Stromal cell of bone marrow (primary cell): Measurements from ENCODE around the gene PLEKHM3.
"Not testable (repeated sequence)": the region's sequence is repeated elsewhere in the genome, so short reads cannot be mapped to it uniquely, and the experiment has no call there.

Experiments used
- DNase-seq: peaks from one replicate; pipeline ENCODE4 v3.0.0-alpha.2; 2012; ENCODE audit warnings: low read depth

PLEKHM3 gene

GRCh38 chr2:208037564-208038487 lies 12.5 kb upstream of the PLEKHM3 start:
- no peak for DNase-seq

GRCh38 chr2:208036357-208036756 lies 11.0 kb upstream of the PLEKHM3 start:
- DNase-seq, result no peak

DNA sequence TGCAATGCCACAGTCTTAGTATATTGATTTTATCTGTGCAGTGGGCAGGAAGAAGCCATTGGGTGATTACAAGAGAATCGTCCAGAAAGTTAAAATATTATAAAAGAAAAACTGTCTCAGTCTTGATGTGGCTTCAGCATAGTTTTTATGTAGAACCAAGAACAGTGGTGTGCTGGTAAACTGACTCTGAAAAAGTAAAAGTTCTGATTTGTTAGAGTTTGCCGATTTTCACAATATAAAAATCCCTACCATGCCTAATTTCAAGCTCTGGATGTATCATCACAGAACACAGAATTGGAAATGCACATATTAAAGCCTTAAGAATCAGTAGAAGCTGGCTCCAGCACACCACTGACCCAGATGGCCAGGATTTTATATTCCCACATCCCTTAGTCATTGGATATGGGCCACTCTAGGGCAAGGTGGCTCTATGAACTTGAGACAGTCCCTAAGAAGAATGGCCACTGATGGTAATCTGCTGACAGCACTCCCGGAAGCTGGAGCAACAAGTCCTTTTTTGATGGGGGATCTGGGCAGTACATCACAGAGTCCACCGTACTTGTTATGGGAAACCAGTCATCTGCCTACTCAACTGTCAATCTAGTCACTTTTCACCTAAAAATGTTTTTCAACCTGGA lies 9.3 kb upstream of the PLEKHM3 start:
- no peak for DNase-seq

- DNase-seq, result no peak
Observed at GRCh38 chr2:208033701-208034502, 8.6 kb upstream of the PLEKHM3 start.

DNA sequence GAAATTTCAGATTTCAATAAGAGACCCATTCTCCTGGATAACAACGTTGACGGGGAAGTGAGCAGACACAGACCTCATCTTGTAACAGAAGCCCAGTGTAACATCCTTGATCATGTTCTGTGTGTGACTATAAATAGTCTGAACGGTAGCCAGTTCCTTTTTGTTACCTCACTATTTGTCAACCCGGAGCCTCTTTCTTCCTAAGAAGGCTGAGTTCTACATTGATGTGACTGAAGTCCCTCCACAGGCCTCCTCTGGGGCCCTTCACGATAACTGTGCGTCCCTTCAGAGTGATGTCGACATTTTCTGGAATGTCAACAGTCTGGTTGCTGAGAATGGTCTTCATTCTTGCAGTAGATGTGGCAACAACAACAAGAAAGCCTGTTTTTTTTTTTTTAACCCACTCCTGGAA lies 6.3 kb upstream of the PLEKHM3 start:
- no peak for DNase-seq

DNA sequence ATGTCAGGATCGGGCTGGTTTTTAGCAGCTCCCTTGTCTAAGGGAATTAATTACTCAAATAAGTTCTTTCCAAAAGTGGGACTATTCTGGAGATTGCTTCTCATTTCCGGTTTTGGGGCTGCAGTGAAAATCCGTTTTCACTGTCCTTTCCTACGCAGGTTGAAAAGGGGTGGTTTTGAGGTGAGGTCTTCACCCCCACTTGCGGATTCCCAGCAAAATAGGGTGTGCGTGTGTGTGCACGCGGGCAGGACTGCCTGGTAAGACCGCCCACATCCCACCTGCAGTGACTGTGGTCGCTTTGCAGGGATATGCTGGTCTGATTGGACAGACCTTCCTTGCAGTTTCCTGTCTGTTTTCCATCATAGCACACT lies 472 bp upstream of the PLEKHM3 start:
- DNase-seq, result no peak

GRCh38 chr2:208024091-208024490 lies 1.2 kb downstream of the PLEKHM3 start:
- no peak for DNase-seq

GRCh38 chr2:208020253-208020652 lies 5.1 kb downstream of the PLEKHM3 start:
- no peak for DNase-seq

- not testable (repeated sequence) for DNase-seq
Observed at GRCh38 chr2:208018124-208018712, 7.1 kb downstream of the PLEKHM3 start.

- no peak for DNase-seq
Observed at GRCh38 chr2:208017721-208018120, 7.6 kb downstream of the PLEKHM3 start.

DNA sequence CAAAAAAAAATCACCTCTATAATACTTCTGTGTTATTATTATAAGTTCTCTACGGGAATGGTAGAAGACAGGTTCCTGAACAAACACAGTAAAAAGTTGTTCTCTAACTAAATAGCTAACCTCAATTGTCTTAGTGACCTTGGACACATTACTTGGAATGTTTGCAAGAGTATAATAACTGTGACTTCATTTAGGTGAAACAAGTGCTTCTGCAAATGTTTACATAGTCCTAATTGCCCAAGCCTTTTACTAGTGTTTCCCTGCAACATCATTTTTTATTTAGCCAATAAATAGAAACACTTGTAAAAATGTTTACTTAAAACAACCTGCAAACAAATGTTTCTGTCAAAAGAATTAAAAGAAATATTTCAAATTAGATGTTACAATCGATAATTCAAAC lies 9.9 kb downstream of the PLEKHM3 start:
- DNase-seq, result no peak

DNA sequence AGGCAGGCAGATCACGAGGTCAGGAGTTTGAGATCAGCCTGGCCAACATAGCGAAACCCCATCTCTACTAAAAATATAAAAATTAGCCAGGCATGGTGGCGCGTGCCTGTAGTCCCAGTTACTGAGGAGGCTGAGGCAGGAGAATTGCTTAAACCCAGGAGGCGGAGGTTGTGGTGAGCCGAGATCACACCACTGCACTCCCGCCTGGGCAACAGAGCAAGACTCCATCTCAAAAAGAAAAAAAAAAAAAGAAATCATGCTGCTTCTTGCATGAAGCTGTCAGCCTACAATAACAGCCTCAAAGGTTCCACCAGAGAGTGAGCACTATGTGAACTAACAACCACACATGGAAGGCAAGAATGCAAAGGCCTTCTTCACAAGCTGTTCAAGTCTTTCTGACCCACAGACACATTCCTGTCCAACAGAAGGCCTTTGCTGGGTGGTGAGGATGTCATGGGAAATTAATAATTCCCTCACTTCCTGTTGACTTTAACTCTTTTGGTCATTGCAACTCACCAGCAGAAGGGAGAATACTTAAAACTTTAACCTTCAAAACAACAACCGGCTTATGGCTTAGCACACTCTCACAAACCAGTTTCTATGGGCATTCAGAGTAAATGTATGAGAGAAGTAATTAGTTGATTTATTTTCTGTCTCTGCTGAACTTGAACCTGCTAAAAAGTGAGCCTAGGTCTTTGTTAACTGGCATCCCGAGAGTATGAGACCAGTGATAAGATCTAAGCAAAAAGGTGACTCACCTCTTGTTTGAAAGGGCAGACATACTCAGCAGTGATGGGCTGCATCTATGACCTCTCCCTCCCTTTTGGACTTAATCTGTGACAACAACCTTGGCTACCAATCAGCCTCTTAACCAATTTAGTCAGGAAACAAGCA lies 11.8 kb downstream of the PLEKHM3 start:
- no peak for DNase-seq

- DNase-seq, result no peak
Observed at GRCh38 chr2:208012449-208012848, 12.9 kb downstream of the PLEKHM3 start.

DNA sequence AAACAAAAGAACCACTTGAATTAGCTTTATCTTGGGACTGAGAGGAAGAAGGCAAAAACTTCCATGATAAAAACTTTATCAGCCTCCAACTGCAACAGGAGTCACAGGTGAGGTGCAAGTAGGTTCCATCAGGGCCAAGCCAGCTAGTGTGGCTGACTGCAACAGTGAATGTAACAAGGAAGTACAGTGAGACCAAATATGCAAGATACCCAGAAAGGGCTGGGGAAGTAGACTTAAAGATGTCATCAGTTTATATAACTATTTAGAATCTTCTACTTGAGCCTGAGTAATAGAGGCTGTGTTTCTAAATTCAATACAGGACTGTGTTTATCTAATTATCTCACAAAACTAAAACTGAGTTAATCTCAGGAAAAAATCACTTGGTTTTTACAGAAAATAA lies 14.8 kb downstream of the PLEKHM3 start:
- no peak for DNase-seq

DNA sequence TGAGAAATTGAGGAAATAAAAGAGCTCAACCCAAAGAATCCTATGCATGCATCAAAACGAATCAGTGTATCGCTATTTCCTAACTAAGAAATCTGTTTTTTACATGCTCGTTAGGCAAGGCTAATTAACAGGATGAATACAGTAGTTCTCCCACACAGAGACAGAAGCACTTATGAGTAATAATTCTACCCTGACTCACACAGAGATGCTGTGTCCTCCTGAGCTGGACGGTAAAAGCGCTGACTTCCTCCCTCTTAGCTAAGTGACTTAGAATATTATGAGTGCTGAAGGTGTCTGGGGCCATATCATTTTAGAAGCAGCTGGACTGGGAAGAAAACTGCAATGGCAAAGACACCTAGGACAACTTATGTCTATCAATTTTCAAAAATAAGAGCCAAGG lies 18.5 kb downstream of the PLEKHM3 start:
- no peak for DNase-seq

GRCh38 chr2:208006337-208006736 lies 19.0 kb downstream of the PLEKHM3 start:
- no peak for DNase-seq

- no peak for DNase-seq
Observed at GRCh38 chr2:208001924-208002323, 23.4 kb downstream of the PLEKHM3 start.

DNA sequence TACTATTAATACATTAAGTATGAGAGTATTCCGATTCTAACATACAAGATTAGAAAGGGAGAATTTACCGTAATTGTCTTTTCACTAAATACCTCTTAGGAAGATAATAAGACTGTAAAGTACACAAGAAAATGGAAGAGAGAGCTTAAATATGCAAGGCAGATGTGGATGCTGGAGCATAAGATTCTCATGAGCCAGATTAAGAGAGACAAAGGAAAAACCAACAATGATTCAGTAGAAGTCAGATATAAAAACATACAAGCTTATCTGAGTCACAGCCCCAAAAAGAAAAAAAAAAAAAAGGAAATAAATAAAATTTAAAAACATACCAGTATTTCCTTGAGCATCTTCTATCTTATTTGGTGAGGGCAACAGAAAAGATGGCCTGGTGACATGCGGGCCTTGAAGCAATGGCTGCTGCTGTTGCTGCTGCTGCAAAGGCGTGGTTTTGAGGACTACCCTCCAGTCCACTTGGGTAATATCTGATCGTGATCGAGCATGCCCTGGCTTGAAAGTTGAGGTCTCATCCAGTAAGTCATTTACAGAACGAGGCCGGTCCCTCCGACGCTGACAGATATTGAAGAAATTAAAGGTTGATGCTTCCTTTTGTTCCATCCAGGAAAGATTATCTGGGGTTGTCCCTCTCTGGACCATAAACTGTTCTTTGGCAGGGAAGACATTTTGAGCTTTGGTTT lies 24.5 kb downstream of the PLEKHM3 start:
- DNase-seq, result no peak

DNA sequence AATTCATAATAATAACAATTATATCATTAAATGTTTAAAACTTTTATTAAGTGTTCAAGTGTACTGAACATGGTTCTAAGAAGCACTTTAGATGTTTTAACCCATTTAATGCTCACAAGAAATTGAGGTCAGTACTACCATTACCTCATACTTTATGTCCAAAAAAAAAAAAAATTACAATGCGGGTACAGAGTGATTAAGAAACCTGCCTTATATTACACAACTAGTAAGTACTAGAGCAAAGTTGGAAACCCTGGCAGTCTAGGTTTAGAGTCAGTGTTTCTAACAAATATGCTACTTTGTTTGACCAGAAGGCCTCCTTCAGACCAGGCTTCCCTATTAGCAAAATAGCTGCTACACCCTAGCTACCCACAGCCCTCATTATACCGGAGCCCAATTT lies 28.5 kb downstream of the PLEKHM3 start:
- DNase-seq, result no peak

DNA sequence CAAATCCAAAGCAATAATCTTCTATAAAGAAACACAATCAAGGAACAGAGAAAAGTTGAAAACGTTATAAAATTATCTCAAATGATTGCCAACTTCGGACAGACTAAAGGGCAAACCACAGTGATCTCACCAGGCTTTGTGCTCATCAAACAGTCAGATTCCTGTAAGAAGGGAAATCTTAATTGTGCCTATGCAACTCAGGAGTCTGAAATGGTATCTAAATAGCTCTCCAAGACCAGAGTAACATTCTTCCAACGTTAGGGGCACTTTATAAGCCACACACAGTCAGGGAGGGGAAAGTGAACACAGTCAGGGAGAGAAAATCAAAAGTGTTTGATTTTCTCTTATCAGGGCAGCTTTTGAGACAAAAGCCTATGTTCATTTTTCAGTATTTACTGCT lies 29.4 kb downstream of the PLEKHM3 start:
- peak; percentile 25 for DNase-seq
